NCI-H187 treated with DMSO at 0.1 percent for 48 hours (cell line): Measurements from ENCODE around the gene PDHA2.
"Not testable (repeated sequence)": the region's sequence is repeated elsewhere in the genome, so short reads cannot be mapped to it uniquely, and the experiment has no call there.

Experiments
- DNase-seq: peaks from one replicate; lab custom pipeline; 2025; lab: John Stamatoyannopoulos, UW

The PDHA2 gene

GRCh38 chr4:95839891-95840290 lies at the start of gene PDHA2:
Gene PDHA2, plus strand, starts transcription at chr4:95840093. Its CDS starts 58 bp downstream, at chr4:95840151.
- no peak for DNase-seq

- DNase-seq: no peak
Observed at GRCh38 chr4:95798003-95798402, 41.9 kb upstream of the PDHA2 start.

- no peak for DNase-seq
Observed at GRCh38 chr4:95798727-95799126, 41.2 kb upstream of the PDHA2 start.

- DNase-seq: no peak
Observed at GRCh38 chr4:95821867-95822266, 18.0 kb upstream of the PDHA2 start.

GRCh38 chr4:95825546-95825945 lies 14.3 kb upstream of the PDHA2 start:
- no peak for DNase-seq

GRCh38 chr4:95830651-95831050 lies 9.2 kb upstream of the PDHA2 start:
- no peak for DNase-seq

GRCh38 chr4:95831166-95831565 lies 8.7 kb upstream of the PDHA2 start:
- no peak for DNase-seq

GRCh38 chr4:95833711-95834194 lies 6.1 kb upstream of the PDHA2 start:
- DNase-seq: no peak

- DNase-seq: no peak
Observed at GRCh38 chr4:95835672-95836071, 4.2 kb upstream of the PDHA2 start.

GRCh38 chr4:95838192-95838591 lies 1.7 kb upstream of the PDHA2 start:
- no peak for DNase-seq

- no peak for DNase-seq
Observed at GRCh38 chr4:95847908-95848460, 8.1 kb downstream of the PDHA2 start.

GRCh38 chr4:95850161-95850560 lies 10.3 kb downstream of the PDHA2 start:
- no peak for DNase-seq

- no peak for DNase-seq
Observed at GRCh38 chr4:95857761-95858160, 17.9 kb downstream of the PDHA2 start.

- DNase-seq: no peak
Observed at GRCh38 chr4:95867919-95868318, 28.0 kb downstream of the PDHA2 start.

GRCh38 chr4:95869414-95869813 lies 29.5 kb downstream of the PDHA2 start:
- DNase-seq: not testable (repeated sequence)

GRCh38 chr4:95869961-95870500 lies 30.1 kb downstream of the PDHA2 start:
- no peak for DNase-seq

- DNase-seq: no peak
Observed at GRCh38 chr4:95877636-95878035, 37.7 kb downstream of the PDHA2 start.

GRCh38 chr4:95887551-95887950 lies 47.7 kb downstream of the PDHA2 start:
- no peak for DNase-seq

GRCh38 chr4:95889662-95890061 lies 49.8 kb downstream of the PDHA2 start:
- DNase-seq: no peak
